GM12892 (cell line): ENCODE measurements around the gene CPT1C.

ENCODE experiments used
- POLR2A ChIP-seq: IDR thresholded peaks from 2 replicates; pipeline ENCODE4 v1.6.1; 2011; ENCODE audit warnings: low read depth, low read length, control low read depth
- POLR2AphosphoS5 ChIP-seq: IDR thresholded peaks from 2 replicates; pipeline ENCODE4 v1.6.1; 2011; ENCODE audit warnings: low read depth, low read length, control low read depth
- TAF1 ChIP-seq: IDR thresholded peaks from 2 replicates; pipeline ENCODE4 v1.6.1; 2011; ENCODE audit warnings: low read depth, mild to moderate bottlenecking, control low read depth, low read length, borderline replicate concordance

GRCh38 chr19:49700563-49700962 lies 9.6 kb downstream of the CPT1C start:
- TF ChIP-seq POLR2AphosphoS5: no peak
- TF ChIP-seq POLR2A: no peak
- no peak for TF ChIP-seq TAF1
